Activated T-helper 1 cell treated with anti-CD3 and anti-CD28 coated beads, Interleukin-12 subunit alpha, Interleukin-12 subunit beta, Interleukin-2, Interleukin-4 antibody, amounts not matched to agents 30 ng/mL and 10 ng/mL and 1 ng/mL, durations not matched to agents 14 hours and 24 hours and 36 hours (primary cell): ENCODE measurements around the gene CES2. TPM values are rescaled to one million over a fixed set of nuclear protein-coding genes. Genes with fewer than 3 reads are reported as not detected.
"Not testable (repeated sequence)": the region's sequence is repeated elsewhere in the genome, so short reads cannot be mapped to it uniquely, and the experiment has no call there.

ENCODE experiments used
- DNase-seq: peaks from one replicate; pipeline ENCODE4 v3.0.0; 2021; ENCODE audit warnings: low spot score
- H3K27ac Mint-ChIP-seq: one replicate; pipeline ENCODE4 v1.8.0; 2021; ENCODE audit warnings: mild to moderate bottlenecking, mixed read lengths
- H3K27me3 Mint-ChIP-seq: one replicate; pipeline ENCODE4 v1.8.0; 2022; ENCODE audit warnings: mild to moderate bottlenecking, moderate library complexity, mixed read lengths; ENCODE audit not compliant: insufficient read depth
- H3K36me3 Mint-ChIP-seq: one replicate; pipeline ENCODE4 v1.8.0; 2021; ENCODE audit warnings: low read depth, mixed read lengths
- H3K4me1 Mint-ChIP-seq: one replicate; pipeline ENCODE4 v1.8.0; 2021; ENCODE audit warnings: low read depth, mixed read lengths
- H3K4me3 Mint-ChIP-seq: one replicate; pipeline ENCODE4 v1.8.0; 2021; ENCODE audit warnings: mild to moderate bottlenecking, moderate library complexity, mixed read lengths
- H3K9me3 Mint-ChIP-seq: one replicate; pipeline ENCODE4 v1.8.0; 2021; ENCODE audit warnings: mixed read lengths
- intact Hi-C: fragments of 100-400 bp; cut with micrococcal nuclease; formaldehyde crosslinking; loops from one replicate; pipeline ENCODE4 v1.15.1; 2024
- total RNA-seq: library from RNA; stranded (reverse); gene quantifications from 2 replicates; pipeline ENCODE4 v1.2.3, GENCODE V29; 2022

The CES2 gene
- total RNA-seq, 1 donor from 2014 or later, result 34.3 TPM

- H3K27ac Mint-ChIP-seq, H3K27me3 Mint-ChIP-seq, intact Hi-C loops, H3K4me3 Mint-ChIP-seq, DNase-seq, H3K36me3 Mint-ChIP-seq, H3K9me3 Mint-ChIP-seq: not testable (repeated sequence)
- H3K4me1 Mint-ChIP-seq, result peaks cover 19% of the 10 kb centered on the region
Measured at GRCh38 chr16:66896682-66897081, 38.6 kb upstream of the CES2 start.

- Mint-ChIP-seq H3K4me3 (no peak overlapping the region), H3K4me1 (peaks cover 12% of the 10 kb centered on the region), H3K36me3 (peaks cover 2% of the 10 kb centered on the region), H3K9me3 (no peaks in the 10 kb centered on the region), H3K27me3 (peaks cover 2% of the 10 kb centered on the region), H3K27ac (no peak overlapping the region)
- no peak for DNase-seq
- intact Hi-C loops, result no loop called here
Measured at GRCh38 chr16:66898207-66898606, 37.1 kb upstream of the CES2 start.

DNA sequence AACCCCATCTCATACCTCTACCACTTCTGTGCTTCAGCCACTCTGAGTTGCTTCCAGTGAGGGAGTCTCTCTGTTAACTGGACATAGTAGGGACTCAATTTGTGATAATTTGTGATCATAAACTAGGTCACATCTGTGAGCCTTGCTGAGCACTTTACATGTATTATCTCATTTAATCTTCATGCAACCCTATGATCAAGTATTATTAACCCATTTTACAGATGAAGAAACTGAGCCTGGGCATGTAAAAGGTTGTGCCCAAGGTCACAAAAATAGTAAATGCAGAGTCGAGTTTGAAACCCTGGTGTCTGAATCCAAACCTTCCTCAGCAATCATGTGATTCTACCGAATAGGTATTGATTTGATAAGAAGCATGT, 36.4 kb upstream of the CES2 start:
- H3K4me3 Mint-ChIP-seq, result no peak overlapping the region
- DNase-seq, result no peak
- H3K9me3 Mint-ChIP-seq, result no peaks in the 10 kb centered on the region
- H3K27me3 Mint-ChIP-seq, result peaks cover 2% of the 10 kb centered on the region
- H3K36me3 Mint-ChIP-seq, result peaks cover 1% of the 10 kb centered on the region
- no peak overlapping the region for H3K27ac Mint-ChIP-seq
- intact Hi-C loops, result no loop called here
- H3K4me1 Mint-ChIP-seq, result peaks cover 10% of the 10 kb centered on the region

DNA sequence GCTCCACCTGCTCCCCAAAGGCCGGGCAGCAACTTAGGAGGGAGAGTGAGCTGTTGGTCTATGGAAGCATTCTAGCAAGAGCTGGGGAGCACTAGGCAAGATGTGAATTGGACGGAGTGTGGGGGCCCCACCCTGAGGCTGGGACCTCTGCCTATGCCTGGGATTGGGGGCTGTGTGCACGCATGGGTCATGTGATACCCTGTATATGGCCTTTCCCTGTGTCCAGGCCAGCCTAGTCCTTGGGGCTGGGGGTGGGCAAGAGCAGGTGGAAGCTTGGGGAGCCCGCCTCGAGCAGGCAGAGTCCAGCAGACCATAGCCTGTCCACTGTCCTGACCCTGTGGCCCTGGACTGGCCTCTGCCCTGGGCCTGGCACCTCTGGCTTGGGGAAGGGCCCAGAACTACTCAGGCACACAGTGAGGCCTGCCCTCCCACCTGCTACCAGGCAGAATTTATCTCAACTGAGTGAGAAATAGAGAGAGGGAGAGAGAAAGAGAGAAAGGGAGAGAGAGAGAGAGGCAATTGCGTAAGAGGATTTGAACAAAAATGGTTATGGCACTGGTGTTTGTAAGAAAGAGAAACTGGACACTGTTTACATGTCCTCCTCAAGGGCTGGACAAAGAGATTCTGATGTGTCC, 35.9 kb upstream of the CES2 start:
- Mint-ChIP-seq H3K27ac (no peak overlapping the region), H3K4me1 (peaks cover 9% of the 10 kb centered on the region), H3K4me3 (no peak overlapping the region), H3K27me3 (peaks cover 2% of the 10 kb centered on the region), H3K36me3 (peaks cover 1% of the 10 kb centered on the region), H3K9me3 (no peaks in the 10 kb centered on the region)
- intact Hi-C loops, result no loop called here
- DNase-seq, result no peak

- Mint-ChIP-seq H3K27me3 (peaks cover 2% of the 10 kb centered on the region), H3K27ac (no peak overlapping the region), H3K9me3 (no peaks in the 10 kb centered on the region), H3K4me1 (peaks cover 2% of the 10 kb centered on the region), H3K36me3 (peaks cover 1% of the 10 kb centered on the region), H3K4me3 (no peak overlapping the region)
- no peak for DNase-seq
- intact Hi-C loops, result no loop called here
Measured at GRCh38 chr16:66899945-66900710, 35.2 kb upstream of the CES2 start.

GRCh38 chr16:66900721-66901441, 34.4 kb upstream of the CES2 start:
- DNase-seq, result no peak
- H3K36me3 Mint-ChIP-seq, result peaks cover 1% of the 10 kb centered on the region
- intact Hi-C loops, result no loop called here
- H3K4me3 Mint-ChIP-seq, result no peak overlapping the region
- H3K27me3 Mint-ChIP-seq, result peaks cover 2% of the 10 kb centered on the region
- H3K9me3 Mint-ChIP-seq, result no peaks in the 10 kb centered on the region
- peaks cover 4% of the 10 kb centered on the region for H3K4me1 Mint-ChIP-seq
- no peak overlapping the region for H3K27ac Mint-ChIP-seq

DNA sequence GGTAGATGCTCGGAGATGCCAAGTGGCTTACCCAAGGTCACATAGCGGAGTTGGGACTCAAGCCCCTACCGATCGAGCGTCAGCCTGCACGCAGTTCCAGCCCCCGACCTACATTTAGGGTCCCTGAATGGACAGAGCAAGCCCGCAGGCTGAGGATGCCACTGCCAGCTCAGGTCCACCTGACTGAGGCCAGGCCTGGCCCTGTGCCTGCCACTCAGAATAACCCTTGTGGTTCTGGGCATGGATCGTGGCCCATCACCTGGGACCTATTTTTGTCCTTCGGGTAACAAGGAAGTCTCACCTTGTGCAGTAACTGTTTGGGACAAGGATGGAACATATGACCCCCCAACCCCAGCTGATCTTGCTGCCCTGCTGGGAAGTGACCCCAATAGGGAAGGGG, 33.7 kb upstream of the CES2 start:
- Mint-ChIP-seq H3K36me3 (peaks cover 1% of the 10 kb centered on the region), H3K27me3 (peaks cover 2% of the 10 kb centered on the region), H3K4me3 (no peak overlapping the region), H3K9me3 (no peaks in the 10 kb centered on the region), H3K4me1 (peaks cover 11% of the 10 kb centered on the region), H3K27ac (no peak overlapping the region)
- no peak for DNase-seq
- intact Hi-C loops, result no loop called here

GRCh38 chr16:66902648-66903543, 32.4 kb upstream of the CES2 start:
- Mint-ChIP-seq H3K27me3 (peaks cover 2% of the 10 kb centered on the region), H3K27ac (no peak overlapping the region), H3K36me3 (no peaks in the 10 kb centered on the region), H3K4me1 (peaks cover 11% of the 10 kb centered on the region), H3K9me3 (no peaks in the 10 kb centered on the region), H3K4me3 (no peak overlapping the region)
- DNase-seq, result no peak
- intact Hi-C loops, result no loop called here

DNA sequence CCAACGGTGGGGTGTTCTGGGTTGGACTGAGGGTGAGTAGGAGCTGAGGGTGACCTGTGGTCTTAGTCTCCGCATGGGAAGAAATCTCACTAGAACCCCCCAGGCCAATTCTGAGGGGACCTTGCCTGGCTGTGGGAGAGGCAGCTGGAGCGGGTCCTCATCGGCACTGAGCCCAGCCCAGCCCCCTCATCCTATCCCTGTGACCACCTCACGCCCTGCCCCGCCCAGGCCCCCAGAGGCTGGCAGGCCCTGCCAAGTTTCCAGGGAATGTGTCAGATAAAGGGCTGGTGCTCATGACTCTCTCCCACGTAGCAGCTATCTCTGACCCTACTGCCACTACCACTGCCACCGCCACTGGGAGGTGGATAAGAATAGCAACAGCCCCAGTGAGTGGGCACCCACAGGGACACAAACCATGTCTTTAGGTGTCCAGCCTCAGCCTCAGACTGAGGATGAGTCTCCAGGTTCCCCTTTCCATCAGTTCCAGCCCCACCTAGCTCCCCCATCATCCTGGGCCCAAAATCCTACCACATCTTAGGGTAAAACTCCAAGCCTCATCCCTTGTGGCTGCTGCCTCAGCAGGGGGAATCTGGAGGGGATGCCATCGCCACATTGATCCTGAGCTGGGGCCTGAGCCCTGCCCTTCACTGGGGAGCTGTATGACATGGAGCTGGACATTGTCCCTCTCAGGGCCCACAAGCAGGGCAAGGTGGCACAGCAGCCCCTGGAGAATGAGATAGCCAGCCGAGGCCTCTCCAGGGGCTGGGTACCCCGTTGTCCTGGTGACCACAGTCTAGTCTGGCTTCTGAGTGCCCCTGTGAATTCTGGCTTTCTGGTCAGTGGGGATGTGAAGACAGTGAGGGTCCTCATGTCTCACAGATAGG, 31.5 kb upstream of the CES2 start:
- no peak overlapping the region for H3K27ac Mint-ChIP-seq
- DNase-seq, result no peak
- intact Hi-C loops, result no loop called here
- H3K9me3 Mint-ChIP-seq, result no peaks in the 10 kb centered on the region
- H3K4me1 Mint-ChIP-seq, result peaks cover 11% of the 10 kb centered on the region
- peaks cover 2% of the 10 kb centered on the region for H3K27me3 Mint-ChIP-seq
- H3K4me3 Mint-ChIP-seq, result no peak overlapping the region
- H3K36me3 Mint-ChIP-seq, result no peaks in the 10 kb centered on the region

DNA sequence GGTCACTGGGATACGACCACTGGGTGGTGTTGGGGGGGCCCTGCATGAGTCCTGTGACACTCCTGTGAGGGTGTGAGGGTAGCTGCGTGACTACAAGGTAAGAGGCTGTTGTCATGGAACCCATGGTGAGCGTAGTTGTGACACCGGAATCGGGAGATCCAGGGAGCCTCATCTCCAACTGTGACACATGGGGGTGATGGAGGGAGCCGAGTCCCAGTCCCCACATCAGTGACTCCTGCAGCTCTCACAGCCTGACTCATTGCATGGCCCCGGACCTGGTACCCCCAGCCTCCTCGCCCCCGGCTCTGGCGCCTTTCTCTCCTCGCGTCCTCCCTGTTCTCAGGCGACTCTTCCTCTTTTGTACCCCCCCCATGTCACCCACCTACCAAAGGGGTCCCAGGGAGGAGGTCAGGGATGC, 30.9 kb upstream of the CES2 start:
- H3K9me3 Mint-ChIP-seq, result no peaks in the 10 kb centered on the region
- H3K4me1 Mint-ChIP-seq, result peaks cover 11% of the 10 kb centered on the region
- H3K36me3 Mint-ChIP-seq, result no peaks in the 10 kb centered on the region
- peaks cover 2% of the 10 kb centered on the region for H3K27me3 Mint-ChIP-seq
- intact Hi-C loops, result no loop called here
- no peak for DNase-seq
- H3K27ac Mint-ChIP-seq, result no peak overlapping the region
- H3K4me3 Mint-ChIP-seq, result no peak overlapping the region

DNA sequence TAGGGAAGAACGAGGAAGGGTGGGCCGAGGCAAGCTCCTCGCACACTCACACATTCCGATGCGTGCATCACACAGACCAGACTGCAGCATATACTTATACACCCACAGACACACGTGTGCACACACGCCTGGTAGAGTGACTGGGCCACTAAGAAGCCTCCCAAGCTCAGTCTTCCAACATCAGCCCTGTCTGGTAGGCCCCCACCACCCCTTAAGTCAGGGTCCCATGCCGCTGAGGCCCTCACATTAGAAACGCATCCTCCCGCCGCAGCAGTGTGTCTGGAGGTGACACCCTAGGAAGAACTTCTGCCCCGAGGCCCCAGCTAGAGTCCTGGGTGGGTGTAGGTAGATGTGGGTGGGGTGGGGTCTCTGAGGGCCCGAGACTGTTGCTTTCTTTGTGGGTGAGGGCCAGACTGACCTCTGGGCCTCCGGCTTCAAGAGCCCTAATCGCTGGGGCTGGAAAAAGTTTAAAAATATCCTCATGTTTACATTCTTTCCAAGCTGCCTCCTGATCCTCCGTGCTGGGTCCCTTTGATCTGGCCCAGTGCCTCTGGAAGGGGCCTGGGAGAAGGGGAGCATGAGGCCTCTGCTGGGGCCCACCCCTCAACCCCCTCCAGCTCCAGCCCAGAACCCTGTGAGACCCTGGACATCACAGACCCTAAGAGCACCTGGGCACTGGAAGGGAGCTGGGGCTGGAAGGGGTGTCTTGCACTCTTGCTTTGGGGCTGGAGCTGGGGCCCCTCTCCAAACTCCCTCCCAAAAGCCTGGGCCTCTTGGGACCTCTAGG, 30.3 kb upstream of the CES2 start:
- Mint-ChIP-seq H3K27ac (no peak overlapping the region), H3K36me3 (no peaks in the 10 kb centered on the region), H3K4me1 (peaks cover 11% of the 10 kb centered on the region), H3K27me3 (peaks cover 2% of the 10 kb centered on the region), H3K4me3 (no peak overlapping the region), H3K9me3 (no peaks in the 10 kb centered on the region)
- no peak for DNase-seq
- intact Hi-C loops, result no loop called here
